Urothelium cell line (cell line): ENCODE measurements around the gene MAB21L4.
A peak's percentile ranks its signal among the peaks of the same experiment; 100 is the strongest.

Experiments
- DNase-seq: peaks from one replicate; pipeline ENCODE4 v3.0.0; 2011; ENCODE audit warnings: low spot score, mixed read lengths
- FAIRE-seq: peaks from 2 replicates; lab custom pipeline; 2011; peaks lifted over from hg19 to GRCh38; lab: Jason Lieb, UNC

The MAB21L4 gene

DNA sequence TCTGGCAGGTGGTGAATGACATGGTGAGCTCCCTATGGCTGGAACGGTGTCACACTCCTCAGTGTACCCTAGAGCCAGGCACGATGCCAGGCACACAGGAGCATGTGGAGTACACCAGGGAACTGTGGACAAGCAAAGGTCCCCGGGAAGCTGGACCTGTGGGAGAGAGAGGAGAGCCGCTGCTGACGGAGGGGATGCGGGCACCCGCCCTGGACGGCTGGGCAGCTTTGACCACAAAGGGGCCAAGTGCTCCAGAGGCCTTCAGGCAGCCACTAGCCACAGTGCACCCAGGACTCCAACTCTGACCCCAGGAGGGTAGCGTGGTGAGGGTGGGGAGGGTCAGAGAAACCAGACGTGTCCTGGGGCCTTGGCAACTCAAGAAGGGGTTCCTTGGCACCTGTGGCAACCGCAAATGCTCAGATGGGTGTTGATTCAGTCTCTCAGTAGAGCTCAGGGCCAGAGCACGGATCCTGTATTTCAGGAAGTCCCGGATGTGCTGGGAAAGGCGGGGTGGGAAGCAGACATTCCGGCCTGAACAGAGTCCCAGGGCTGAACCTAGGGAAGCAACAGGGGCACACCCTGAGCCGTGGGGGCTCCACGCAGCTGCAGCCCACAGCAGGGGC is 2.3 kb upstream of the MAB21L4 start:
- FAIRE-seq (no peak), DNase-seq (no peak)

DNA sequence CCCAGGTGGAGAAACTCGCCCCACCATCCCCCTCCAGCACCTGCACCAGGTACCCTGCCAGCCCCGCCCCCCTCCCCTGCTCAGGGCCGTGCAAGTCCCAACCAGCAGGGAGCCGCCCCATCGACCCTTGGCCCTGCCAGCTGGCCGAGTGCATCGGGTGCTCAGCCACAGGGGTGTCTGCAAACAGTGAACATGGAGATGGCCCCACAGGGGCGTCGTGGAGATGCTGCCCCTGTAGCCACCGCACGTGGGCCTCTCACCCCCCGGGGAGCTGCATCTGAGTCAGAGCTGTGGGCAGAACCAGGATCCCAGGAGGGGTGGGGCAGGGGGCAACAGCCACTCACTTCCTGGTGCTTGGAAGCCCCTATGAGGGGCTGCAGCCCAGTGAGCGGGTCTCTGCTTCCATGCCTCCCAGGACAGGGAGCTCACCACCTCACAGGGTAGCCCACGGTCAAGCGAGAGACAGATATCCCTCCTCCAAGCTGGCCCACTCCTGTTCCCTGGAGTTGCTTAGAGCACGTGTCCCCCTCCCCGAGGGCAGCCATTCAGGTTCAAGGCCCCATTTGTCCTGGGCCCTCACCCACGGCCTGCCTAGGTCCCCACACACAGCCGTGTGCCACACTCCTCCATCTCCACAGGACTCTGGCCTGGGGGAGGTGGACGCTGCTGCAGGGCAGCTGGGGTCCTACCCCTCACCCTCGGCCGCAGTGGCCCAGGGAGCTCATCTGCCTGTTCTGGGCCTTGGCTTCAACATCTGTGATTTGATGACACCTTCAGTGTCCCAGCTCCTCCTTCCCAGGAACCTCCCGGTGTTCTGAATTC is 1.1 kb upstream of the MAB21L4 start:
- peak; percentile 44 for DNase-seq
- no peak for FAIRE-seq

DNA sequence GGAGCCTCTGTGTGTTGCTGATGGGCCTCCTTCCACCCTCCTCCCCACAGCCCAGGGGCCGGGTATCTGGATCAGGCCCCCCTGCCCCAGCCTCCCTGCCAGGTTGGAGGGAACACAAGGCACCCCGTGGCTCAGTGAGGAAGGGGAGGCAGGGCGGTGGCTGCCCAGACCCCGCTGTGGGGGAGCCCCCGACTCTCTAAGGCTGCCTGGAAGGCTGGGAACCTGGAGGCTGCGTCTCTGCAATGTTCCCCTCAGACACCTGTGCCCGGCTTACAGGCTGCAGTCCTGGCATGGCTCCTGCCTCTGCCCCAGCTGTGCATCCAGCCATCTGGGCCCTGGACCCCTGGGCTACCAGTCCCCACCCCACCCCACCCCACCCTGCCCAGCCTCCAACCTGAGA is 438 bp upstream of the MAB21L4 start:
- FAIRE-seq (no peak), DNase-seq (no peak)

DNA sequence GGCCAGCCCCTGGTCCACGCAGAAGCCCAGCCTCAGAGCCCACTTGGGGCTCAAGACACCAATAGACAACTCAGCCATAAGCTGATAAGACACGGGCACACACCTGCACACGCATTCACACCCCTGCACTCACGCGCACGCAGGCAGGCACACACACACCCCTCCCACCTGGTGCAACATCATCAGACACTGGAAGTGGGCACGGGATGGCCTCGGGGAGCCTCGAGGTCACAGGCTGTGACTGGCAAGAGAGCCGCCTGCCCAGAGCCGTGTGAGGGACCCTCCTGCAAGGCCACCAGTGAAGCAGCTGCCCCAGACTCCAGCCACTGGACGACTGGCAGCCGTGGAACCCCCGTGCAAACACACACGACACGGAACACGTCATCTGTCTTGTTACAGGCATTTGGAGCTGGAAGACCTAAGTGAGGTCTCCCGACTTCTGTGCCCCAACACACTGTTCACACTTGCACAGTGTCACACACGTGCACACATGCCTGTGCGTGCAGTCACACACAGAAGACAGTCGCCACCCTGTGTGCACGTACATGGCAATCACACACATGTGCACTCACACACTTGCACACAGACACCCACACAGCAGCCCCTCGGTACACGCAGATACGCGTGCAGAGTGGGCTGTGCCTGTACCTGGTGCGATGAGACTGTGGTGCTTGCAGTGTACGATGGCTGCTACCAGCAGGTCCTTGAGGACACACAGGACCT is 959 bp downstream of the MAB21L4 start:
- no peak for DNase-seq

DNA sequence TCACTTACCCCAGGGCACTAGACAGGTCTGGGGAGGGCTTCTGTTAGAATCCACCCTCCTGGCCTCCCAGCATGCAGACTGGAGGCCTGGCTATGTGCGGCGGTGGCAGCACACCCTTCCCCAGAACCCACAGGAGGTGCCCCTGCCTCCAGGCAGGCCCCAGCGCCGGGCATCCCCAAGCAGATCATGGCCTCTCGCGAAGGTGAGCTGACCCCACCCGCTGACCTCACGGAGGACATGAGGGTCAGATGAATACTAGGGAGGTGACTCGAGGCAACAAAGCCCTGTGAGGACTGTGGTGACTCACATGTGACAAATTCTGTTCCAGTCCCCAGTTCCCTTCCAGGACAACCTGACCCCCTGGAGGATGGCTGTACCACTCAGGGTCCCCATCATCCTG is 1.9 kb downstream of the MAB21L4 start:
- FAIRE-seq (peak; percentile 13), DNase-seq (no peak)

More for the DNA sequence above, 959 bp downstream of the MAB21L4 start:
- FAIRE-seq: peak; percentile 84

DNA sequence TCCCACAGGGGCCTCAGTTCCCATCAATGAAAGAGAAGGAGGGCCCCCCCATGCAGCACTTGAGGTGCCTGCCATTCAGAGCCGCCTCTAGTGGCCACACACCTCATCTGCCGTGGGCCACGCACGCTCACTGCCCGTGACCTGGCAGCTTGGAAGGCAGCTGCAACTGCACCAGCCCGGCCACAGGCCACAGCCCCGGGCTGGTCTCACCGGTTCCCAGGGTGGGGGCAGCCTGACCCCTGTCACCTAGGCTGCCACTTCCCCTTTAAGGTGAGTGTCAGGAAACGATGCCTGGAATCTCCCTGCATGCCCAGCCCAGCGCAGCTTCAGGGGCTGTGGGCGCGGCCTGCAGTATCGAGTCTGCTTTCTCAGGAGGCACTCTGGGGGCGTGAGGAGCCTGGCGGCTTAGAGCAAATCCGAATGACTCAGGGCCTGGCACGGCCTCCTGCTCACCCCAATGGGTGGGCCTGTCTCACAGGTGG is 2.6 kb downstream of the MAB21L4 start:
- FAIRE-seq: no peak
- DNase-seq: peak; percentile 85

DNA sequence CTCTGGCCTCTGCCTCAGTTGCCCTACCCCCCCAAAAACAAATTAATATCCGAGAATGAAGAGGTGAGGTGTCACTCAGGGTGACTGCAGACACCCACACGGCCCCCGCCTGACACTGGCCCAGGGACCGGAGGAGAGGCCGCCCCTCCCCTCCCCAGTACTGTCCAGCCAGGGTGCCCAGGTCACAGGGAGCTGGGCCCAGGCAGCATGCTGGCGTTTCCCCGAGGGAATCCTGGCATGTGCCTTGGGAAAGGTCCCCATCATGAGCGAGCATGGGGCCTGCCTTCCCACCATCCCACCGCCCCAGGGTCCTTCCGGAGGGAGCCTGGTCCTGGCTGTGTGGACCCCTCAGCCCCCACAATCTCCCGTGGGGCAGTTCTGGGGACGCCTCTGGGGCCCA is 3.0 kb downstream of the MAB21L4 start:
- FAIRE-seq: no peak
- no peak for DNase-seq

DNA sequence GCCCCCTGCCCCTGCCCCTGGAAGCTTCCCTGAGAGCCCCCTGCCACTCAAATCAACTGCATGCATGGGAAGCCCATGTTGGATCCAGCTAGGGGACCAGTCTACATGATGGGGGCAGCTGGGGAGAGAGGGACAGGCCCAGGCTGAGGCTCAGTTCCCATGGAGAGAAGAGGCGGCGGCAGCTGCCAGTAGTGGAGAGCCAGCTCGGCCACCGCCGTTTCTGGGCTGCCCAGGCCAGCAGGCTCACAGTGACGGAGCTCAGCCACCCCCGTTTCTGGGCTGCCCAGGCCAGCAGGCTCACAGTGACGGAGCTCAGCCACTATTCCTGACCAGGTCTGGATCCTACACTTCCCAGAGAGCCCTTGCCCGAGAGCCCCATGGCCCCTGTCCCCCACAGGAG is 3.6 kb downstream of the MAB21L4 start:
- DNase-seq (no peak), FAIRE-seq (no peak)

DNA sequence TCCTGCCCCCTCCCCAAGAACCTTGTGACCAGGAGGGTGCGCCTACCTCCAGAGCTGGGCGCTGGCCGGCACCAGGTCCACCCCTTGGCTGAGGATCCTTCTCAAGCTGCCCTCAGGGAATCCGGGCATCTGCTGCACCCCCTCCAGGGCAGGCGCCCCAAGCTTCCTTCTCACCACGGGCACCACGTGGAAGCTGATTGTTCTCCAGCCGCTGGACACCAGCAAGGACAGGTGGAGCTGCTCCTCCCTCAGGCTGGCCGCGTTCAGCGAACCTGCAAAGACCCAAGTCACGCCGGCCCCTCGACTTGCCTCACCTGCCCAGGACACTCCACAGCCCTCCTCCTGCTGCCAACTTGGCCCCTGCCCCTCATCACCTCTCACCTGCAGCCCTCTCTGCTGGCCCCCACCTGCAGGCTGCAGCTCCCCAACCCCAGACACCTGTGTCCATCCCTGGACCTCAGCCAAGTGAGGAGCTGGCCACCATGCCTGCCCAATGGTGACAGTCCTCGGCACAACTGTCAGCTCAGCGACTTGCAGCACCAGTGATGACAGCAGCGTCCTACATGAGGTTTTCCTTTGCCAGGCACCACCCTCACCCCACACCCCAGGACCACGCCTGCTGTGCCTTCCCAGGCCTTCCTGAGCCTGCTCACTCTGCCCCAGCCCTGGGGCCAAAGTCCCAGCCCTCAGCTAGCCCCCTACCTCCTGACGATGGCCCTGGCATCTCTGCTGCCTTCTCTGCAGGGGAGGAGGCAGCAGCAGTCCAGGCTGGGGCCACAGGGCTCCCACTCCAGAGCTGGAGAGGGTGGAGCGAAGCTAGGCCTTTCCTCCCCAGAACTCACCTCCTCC is 4.2 kb downstream of the MAB21L4 start:
- FAIRE-seq (no peak), DNase-seq (no peak)

DNA sequence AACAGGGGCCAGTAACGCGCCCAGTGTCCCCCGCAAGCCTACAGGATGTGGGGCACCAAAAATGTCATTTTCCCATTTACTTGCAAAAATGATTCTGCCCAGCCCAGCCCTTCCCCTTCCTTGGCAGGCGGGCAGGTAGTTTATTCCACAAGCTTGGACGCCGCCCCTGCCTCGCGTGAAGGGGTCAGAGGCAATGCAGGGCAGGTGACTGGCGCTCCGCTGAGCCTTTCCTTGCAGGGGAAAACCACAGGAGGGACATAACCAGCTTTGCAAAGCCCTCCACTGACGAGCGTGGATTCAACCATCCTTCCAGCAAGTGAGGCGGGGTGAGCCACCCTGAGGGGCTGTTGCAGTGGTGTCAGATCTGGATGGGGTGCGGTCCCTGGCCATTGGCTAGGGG is 5.3 kb downstream of the MAB21L4 start:
- FAIRE-seq: no peak
- DNase-seq: no peak

DNA sequence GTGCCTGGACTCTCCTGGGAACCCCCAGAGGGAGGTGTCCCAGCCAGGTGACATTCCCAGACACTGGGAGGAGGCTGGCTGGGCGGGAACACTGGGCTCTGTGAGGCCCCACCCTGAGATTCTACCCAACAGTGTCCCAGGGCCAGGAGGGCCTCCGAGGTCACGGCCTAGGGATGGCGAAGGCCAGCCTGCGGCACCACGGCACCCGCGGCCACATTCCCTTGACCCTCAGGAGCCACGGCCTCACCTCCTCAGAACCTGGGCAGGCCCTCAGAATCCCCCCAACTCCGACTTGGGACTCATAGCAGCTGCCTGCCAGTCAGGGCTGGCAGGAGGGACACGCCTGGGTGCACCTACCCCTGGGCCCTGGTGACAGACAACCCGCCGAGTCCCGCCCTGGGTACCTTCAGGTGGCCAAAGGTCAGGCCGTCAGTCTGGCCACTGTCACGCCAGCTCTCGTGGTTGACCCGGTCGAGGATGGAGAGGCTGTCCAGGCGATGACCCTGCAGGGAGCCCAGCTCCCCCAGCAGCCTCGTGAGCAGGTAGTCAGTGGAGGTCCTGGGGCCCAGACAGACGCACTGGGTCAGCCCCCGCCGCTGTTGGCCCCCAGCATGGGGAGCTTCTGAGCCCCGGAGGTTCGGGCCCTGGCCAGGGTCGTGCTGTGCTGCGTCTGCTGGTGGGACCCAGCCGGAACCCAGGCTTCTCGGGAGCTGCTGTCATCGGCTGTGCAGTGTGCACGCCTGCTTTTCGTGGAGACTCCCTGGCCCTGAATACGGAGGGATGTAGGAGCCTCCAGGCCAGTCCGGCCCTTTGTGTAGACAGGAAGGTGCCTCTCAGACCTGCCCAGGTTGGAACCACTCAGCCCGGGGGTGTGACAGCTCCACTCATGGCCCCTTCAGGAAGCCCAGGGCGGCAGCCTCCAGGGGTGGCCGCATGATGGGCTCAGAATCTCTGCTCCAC is 6.1 kb downstream of the MAB21L4 start:
- no peak for DNase-seq
- FAIRE-seq: no peak

DNA sequence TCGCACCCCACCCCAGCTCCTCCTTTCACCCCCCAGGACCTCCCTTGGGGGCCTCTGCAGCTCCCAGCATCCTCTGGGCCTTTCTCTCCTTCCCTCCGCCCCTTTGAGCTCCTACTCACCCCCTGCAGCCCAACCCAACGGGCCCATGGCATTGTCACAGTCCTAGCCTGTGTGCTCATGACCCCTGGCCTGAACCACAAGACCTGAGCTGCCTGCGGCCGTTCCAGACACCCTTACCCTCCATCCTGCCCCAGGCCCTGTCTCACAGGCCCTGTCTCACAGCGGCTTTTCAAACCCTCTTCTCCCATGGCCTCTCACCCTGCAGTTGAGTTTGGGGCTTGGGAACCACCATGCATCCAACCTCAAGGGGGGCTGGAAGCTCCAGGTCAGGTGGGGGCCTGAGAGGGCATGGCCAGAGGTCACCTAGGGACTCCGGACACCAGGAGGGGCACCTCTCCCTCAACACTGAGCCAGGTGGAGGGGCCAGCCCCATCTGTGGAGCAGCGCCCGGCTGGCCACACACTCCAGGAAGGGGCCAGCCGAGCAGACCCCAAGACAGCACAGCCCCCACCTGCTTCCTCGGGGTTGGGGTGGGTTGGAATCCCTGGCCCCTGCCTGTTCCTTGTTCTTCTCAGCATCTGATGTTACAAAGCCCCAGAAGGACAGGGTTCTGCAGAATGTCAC is 6.9 kb downstream of the MAB21L4 start:
- no peak for FAIRE-seq
- DNase-seq: no peak

DNA sequence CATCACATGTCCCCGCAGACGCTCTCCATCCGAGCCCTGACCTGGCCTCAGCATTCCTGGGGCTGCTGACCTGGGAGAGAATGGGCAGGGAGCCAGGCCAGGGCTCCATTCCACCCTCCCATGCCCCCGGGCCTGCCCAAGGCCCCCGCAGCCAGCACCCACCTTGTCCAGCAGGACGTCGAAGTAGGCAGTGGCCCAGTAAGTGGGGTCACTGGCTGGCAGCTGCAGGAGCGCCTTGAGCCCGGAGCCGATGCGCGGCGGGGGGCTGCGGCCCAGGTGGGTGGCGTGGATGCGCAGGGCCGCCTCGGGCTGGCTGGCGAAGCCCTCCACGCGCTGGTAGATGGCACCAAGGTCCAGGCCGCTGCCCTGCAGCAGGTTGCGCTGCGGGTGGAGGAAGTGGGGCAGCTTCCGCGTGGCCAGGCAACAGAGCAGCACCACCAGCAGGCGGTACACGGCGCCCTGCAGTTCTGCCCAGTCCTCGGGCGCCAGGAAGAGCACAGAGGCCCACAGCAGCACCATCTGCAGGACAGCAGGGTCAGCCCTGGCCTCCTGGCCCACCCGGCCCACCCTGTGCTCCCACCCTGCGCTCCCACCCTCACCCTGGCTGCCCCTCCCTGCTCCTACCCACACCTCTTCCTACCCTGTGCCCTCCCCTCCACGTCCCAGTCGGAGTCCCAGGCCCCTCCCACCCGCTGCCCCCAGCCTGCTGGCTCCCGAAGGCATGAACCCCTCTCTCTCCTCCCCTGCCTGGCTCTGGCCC is 7.6 kb downstream of the MAB21L4 start:
- no peak for FAIRE-seq

DNA sequence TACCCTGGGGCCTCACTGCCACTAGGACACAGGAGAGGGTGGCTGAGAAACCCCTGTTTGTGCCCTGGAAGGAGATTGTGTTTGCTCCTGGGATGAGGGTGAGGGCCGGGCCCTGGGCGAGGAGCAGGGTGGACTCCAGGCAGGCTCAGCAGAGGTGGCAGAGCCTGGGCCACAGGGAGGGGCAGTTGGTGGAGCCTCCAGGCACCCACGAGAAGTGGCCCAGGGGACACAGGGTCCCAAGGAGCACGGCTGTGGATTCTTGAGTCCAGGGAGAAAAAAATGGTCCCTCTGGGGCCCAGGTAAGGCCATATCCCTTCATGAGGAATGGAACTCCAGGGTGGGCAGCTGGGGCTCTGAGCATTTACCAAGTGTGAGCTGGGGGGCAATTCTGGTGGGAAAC is 8.3 kb downstream of the MAB21L4 start:
- no peak for FAIRE-seq

More for the DNA sequence above, 7.6 kb downstream of the MAB21L4 start:
- no peak for DNase-seq

DNA sequence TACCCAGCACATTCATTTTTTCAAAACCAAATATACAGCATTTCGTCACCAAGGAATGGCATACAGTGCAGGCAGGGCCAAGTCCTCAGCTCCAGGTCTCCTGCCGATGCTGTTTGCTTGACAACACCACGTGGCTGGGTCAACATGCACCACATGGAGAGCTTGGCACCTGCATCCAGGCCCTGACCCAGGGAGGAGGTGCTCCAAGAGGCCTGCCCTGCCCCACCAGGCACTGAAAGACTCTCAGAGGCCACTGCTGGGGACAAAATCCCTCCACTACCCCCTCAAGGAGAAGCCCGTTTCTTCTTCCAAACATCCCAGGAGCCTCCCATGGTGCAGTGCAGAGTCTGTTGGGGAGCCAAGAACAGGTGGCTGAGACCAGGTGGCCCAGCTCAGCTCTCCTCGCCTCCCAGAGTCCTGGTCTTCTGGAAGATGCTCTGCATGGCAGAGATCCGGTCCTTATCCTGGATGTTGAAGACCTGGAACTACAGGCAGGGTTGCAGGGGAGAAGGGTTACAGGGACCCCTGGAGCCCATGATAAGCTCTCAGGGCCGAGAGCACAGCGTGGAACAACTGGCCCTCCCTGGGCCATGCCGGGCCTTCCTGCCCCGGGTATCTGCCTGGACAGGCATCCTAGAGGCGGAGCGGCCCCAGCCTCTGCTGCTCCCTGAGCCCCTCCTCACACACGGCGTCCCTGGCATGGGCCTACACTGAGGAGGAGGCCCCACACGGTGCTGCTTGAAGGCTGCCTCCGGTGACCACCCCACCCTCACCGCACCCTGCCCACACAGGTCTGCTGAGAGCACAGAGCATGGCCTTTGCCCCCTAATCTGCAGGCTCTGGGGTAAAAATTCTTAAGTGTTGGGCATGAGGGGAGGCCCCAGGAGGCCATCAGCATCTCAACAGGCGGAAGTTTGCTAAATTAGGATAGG is 9.0 kb downstream of the MAB21L4 start:
- FAIRE-seq (no peak), DNase-seq (no peak)

More for the DNA sequence above, 8.3 kb downstream of the MAB21L4 start:
- DNase-seq: no peak

DNA sequence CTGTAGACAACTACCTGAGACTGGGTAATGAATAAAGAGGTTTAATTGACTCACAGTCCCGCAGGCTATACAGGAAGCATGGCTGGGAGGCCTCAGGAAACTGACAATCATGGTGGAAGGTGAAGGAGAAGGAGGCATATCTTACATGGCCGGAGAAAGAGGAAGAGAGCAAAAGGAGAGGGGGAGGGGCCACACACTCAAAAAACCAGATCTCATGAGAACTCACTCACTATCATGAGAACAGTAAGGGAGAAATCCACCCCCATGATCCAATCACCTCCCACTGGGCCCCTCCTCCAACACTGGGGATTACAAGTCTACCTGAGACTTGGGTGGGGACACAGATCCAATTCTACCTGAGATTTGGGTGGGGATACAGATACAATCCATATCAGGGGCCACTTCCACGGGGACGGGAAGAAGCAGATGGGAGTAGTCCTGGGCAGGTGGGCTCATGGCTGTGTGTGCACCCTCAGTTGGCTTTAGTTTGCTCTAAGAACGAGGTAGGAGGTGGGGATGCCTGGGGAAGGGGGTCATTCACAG is 9.9 kb downstream of the MAB21L4 start:
- no peak for FAIRE-seq
- no peak for DNase-seq

DNA sequence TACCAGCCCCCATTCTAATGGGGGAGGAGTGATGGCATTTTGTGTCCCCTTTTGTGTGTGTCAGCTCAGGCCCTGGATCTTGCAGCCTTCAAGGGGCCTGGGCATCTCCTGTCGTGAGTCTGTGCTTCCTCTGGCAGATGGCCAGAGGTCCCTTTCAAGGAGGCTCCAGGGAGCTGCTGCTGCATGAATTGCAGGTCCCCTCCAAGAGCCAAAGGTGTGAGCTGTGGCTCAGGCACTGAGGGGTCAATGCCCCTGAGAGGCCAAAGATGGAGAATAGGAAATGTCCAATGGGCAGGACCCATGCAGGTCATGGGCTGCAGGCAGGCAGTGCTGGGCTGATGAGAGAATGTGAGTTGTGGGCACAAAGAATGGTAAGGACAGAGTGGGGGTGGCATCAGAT is 10.4 kb downstream of the MAB21L4 start:
- no peak for FAIRE-seq
- DNase-seq: no peak
